Caco-2 (cell line): ENCODE results near the gene FBXW4. TPM values are rescaled to one million over a fixed set of nuclear protein-coding genes. Genes with fewer than 3 reads are reported as not detected.

Experiments used
- BruUV-seq: library from RNA; stranded (reverse); fragments of 400-500 nt; replicated peaks from 2 replicates; lab custom pipeline; 2021; lab: Mats Ljungman, UMichigan
- CTCF ChIA-PET: fragments of 300-600 bp; sonication (Branson Sonifier 250); formaldehyde crosslinking; loops from one replicate; lab custom pipeline; 2022; ENCODE audit warnings: antibody characterized with exemption; lab: Charles Lee
- POLR2A ChIA-PET: fragments of 300-600 bp; sonication (Branson Sonifier 250); formaldehyde crosslinking; loops from one replicate; lab custom pipeline; 2022; ENCODE audit warnings: antibody characterized with exemption; lab: Charles Lee
- DNase-seq, 2 experiments: peaks; one replicate each; pipeline versions ENCODE4 v3.0.0 to v3.0.0-alpha.2; 2020 to 2022
- H3K27me3 ChIP-seq: replicated peaks from 2 replicates; pipeline ENCODE4 v1.6.0; 2011; ENCODE audit warnings: low read length; ENCODE audit not compliant: control insufficient read depth, insufficient read depth
- H3K36me3 ChIP-seq: 2 replicates; pipeline ENCODE4 v1.5.1; 2011; ENCODE audit warnings: low read length; ENCODE audit not compliant: control insufficient read depth, insufficient read depth
- H3K4me1 ChIP-seq: fragments of 250-450 bp; sonication (Bioruptor Pico); 2 replicates; pipeline ENCODE4 v1.5.1; 2020; ENCODE audit warnings: mild to moderate bottlenecking
- H3K4me3 ChIP-seq: 2 replicates; pipeline ENCODE4 v1.5.1; 2011; ENCODE audit warnings: low read depth, mild to moderate bottlenecking, control low read depth, low read length
- H3K9me3 ChIP-seq: fragments of 250-450 bp; sonication (Bioruptor Pico); 2 replicates; pipeline ENCODE4 v1.5.1; 2020; ENCODE audit warnings: mild to moderate bottlenecking, moderate library complexity
- H3K27ac Mint-ChIP-seq: one replicate; pipeline ENCODE4 v1.8.0; 2022; ENCODE audit warnings: mixed read lengths; ENCODE audit not compliant: unreplicated experiment
- H3K27me3 Mint-ChIP-seq: one replicate; pipeline ENCODE4 v1.8.0; 2022; ENCODE audit warnings: mixed read lengths; ENCODE audit not compliant: insufficient read depth, unreplicated experiment
- H3K36me3 Mint-ChIP-seq: one replicate; pipeline ENCODE4 v1.8.0; 2022; ENCODE audit warnings: mild to moderate bottlenecking, mixed read lengths; ENCODE audit not compliant: insufficient read depth, unreplicated experiment
- H3K4me1 Mint-ChIP-seq: one replicate; pipeline ENCODE4 v1.8.0; 2022; ENCODE audit warnings: low read depth, mixed read lengths; ENCODE audit not compliant: unreplicated experiment
- H3K4me3 Mint-ChIP-seq: one replicate; pipeline ENCODE4 v1.8.0; 2022; ENCODE audit warnings: mild to moderate bottlenecking, moderate library complexity, mixed read lengths; ENCODE audit not compliant: unreplicated experiment
- H3K9me3 Mint-ChIP-seq: one replicate; pipeline ENCODE4 v1.8.0; 2022; ENCODE audit warnings: mixed read lengths; ENCODE audit not compliant: unreplicated experiment
- intact Hi-C: fragments of 100-400 bp; cut with micrococcal nuclease; formaldehyde crosslinking; loops from one replicate; pipeline ENCODE4 v1.10.0; 2022; ENCODE audit not compliant: unreplicated experiment
- total RNA-seq: library from RNA; stranded (reverse); gene quantifications from 2 replicates; pipeline ENCODE4 v1.2.3, GENCODE V29; 2022
- TF ChIP-seq, protein P1 (sequence below), 2 experiments: fragments of 200-600 bp in 1 of 2; IDR thresholded peaks; 1 replicate in 1 of 2; 2 replicates in 1 of 2; pipeline versions ENCODE4 v1.5.1 to v1.8.0; 2011 to 2022; ENCODE audit warnings: antibody characterized with exemption in 1 of 2, control low read depth in 1 of 2, inconsistent platforms in 1 of 2, low read depth in 1 of 2, low read length in 1 of 2, mild to moderate bottlenecking in 1 of 2, moderate library complexity in 1 of 2; ENCODE audit not compliant: insufficient read depth in 1 of 2, severe bottlenecking in 1 of 2, unreplicated experiment in 1 of 2

Gene FBXW4
- total RNA-seq, 1 experiment from 2014 or later: 44.0 TPM

DNA sequence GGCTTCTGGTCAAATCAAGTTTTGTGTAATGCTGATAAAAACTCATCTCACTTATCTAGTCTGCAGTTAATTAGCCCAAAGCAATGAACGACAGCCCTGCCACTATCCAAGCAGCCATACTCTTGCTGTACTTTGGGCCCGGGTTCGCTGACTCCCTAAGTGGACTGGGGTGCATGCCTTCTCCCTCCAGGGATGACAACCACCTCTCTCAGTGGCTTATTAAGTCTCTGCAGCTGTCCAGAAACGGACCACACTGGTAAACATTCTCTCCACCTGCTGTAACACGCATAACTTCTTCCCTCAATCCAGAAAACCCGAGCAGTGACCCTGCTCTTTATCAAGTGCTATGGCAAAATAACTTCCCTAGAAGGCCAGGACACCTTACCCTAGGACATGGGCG, 3.9 kb downstream of the FBXW4 start:
- TSS peak; percentile 1 for BruUV-seq
- H3K9me3 Mint-ChIP-seq: no peaks in the 10 kb centered on the region
- POLR2A ChIA-PET: no interaction called here

GRCh38 chr10:101690461-101690860, 4.5 kb downstream of the FBXW4 start:
- H3K4me1 ChIP-seq: peaks cover 11% of the 10 kb centered on the region; the same call in 1 of the 2 replicates
- ChIA-PET CTCF (no interaction called here), POLR2A (no interaction called here)
- intact Hi-C loops: no loop called here
- Mint-ChIP-seq H3K36me3 (peaks cover 20% of the 10 kb centered on the region), H3K27me3 (no peaks in the 10 kb centered on the region), H3K4me1 (peaks cover 6% of the 10 kb centered on the region), H3K4me3 (no peak overlapping the region), H3K27ac (no peak overlapping the region), H3K9me3 (no peaks in the 10 kb centered on the region)
- no peaks in the 10 kb centered on the region for H3K27me3 ChIP-seq
- no peaks in the 10 kb centered on the region for H3K36me3 ChIP-seq
- BruUV-seq: no TSS peak
- TF ChIP-seq, protein P1, sequence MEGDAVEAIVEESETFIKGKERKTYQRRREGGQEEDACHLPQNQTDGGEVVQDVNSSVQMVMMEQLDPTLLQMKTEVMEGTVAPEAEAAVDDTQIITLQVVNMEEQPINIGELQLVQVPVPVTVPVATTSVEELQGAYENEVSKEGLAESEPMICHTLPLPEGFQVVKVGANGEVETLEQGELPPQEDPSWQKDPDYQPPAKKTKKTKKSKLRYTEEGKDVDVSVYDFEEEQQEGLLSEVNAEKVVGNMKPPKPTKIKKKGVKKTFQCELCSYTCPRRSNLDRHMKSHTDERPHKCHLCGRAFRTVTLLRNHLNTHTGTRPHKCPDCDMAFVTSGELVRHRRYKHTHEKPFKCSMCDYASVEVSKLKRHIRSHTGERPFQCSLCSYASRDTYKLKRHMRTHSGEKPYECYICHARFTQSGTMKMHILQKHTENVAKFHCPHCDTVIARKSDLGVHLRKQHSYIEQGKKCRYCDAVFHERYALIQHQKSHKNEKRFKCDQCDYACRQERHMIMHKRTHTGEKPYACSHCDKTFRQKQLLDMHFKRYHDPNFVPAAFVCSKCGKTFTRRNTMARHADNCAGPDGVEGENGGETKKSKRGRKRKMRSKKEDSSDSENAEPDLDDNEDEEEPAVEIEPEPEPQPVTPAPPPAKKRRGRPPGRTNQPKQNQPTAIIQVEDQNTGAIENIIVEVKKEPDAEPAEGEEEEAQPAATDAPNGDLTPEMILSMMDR (IDR thresholded peaks at IDR 0.05; ENCODE audit: insufficient read depth in 1 of 2, low read depth in 1 of 2, low read length in 1 of 2, severe bottlenecking in 1 of 2, unreplicated experiment in 1 of 2): no peak
- no peak for DNase-seq
- no peak overlapping the region for H3K4me3 ChIP-seq
- H3K9me3 ChIP-seq: no peaks in the 10 kb centered on the region

More for the DNA sequence above, 3.9 kb downstream of the FBXW4 start:
- no peaks in the 10 kb centered on the region for H3K27me3 ChIP-seq
- no peaks in the 10 kb centered on the region for H3K36me3 ChIP-seq
- H3K9me3 ChIP-seq: no peaks in the 10 kb centered on the region
- H3K4me1 ChIP-seq: peaks cover 13% of the 10 kb centered on the region; the same call in 1 of the 2 replicates
- H3K36me3 Mint-ChIP-seq: peaks cover 20% of the 10 kb centered on the region
- intact Hi-C loops: no loop called here
- no peak for DNase-seq
- H3K4me3 ChIP-seq: no peak overlapping the region
- H3K27me3 Mint-ChIP-seq: no peaks in the 10 kb centered on the region
- no peak overlapping the region for H3K4me3 Mint-ChIP-seq
- H3K4me1 Mint-ChIP-seq: peaks cover 6% of the 10 kb centered on the region
- CTCF ChIA-PET: no interaction called here
- TF ChIP-seq, protein P1 (IDR thresholded peaks at IDR 0.05; ENCODE audit: insufficient read depth in 1 of 2, low read depth in 1 of 2, low read length in 1 of 2, severe bottlenecking in 1 of 2, unreplicated experiment in 1 of 2): no peak
- no peak overlapping the region for H3K27ac Mint-ChIP-seq

- H3K36me3 Mint-ChIP-seq: no peaks in the 10 kb centered on the region
- ChIA-PET POLR2A (no interaction called here), CTCF (no interaction called here)
- TF ChIP-seq, protein P1 (IDR thresholded peaks at IDR 0.05; ENCODE audit: insufficient read depth in 1 of 2, low read depth in 1 of 2, low read length in 1 of 2, severe bottlenecking in 1 of 2, unreplicated experiment in 1 of 2): no peak
- no peaks in the 10 kb centered on the region for H3K36me3 ChIP-seq
- no peak overlapping the region for H3K4me3 ChIP-seq
- DNase-seq: no peak
- no peaks in the 10 kb centered on the region for H3K9me3 Mint-ChIP-seq
- no TSS peak for BruUV-seq
- H3K4me1 Mint-ChIP-seq: no peaks in the 10 kb centered on the region
- H3K4me3 Mint-ChIP-seq: no peak overlapping the region
- no peak overlapping the region for H3K27ac Mint-ChIP-seq
- intact Hi-C loops: no loop called here
- H3K9me3 ChIP-seq: no peaks in the 10 kb centered on the region
- H3K4me1 ChIP-seq: no peaks in the 10 kb centered on the region
- no peaks in the 10 kb centered on the region for H3K27me3 ChIP-seq
- no peaks in the 10 kb centered on the region for H3K27me3 Mint-ChIP-seq
Measured at GRCh38 chr10:101687071-101687658, 7.8 kb downstream of the FBXW4 start.
